HCT116 (cell line): Measurements from ENCODE around the gene TNFRSF6B.

Experiments
- POLR2A ChIP-seq: IDR thresholded peaks from 2 replicates; pipeline ENCODE4 v1.7.0; 2011; ENCODE audit warnings: borderline replicate concordance; ENCODE audit not compliant: insufficient read depth, insufficient read length; ENCODE audit errors: extremely low read depth
- POLR2AphosphoS5 ChIP-seq: IDR thresholded peaks from 2 replicates; pipeline ENCODE4 v1.6.1; 2011; ENCODE audit warnings: mild to moderate bottlenecking, low read depth, low read length, moderate library complexity
- TCF7L2 ChIP-seq: IDR thresholded peaks from 2 replicates; pipeline ENCODE4 v1.7.0; 2011; ENCODE audit warnings: borderline replicate concordance, inconsistent platforms; ENCODE audit not compliant: insufficient read depth, insufficient read length; ENCODE audit errors: extremely low read depth
- ZFX ChIP-seq: fragments of 450-650 bp; IDR thresholded peaks from 2 replicates; pipeline ENCODE4 v1.6.1; 2017
- TF ChIP-seq, protein P1 (sequence below): IDR thresholded peaks from 2 replicates; pipeline ENCODE4 v1.6.1; 2012
- TF ChIP-seq, protein P2 (sequence below), 3 experiments: fragments of 200-600 bp in 1 of 3; sonication (generic) in 1 of 3; IDR thresholded peaks in 2 of 3; conservative IDR thresholded peaks in 1 of 3; 2 replicates each; pipeline ENCODE4 v1.5.1; 2012 to 2017; ENCODE audit warnings: low read depth in 2 of 3, low read length in 2 of 3, antibody characterized with exemption in 1 of 3, borderline replicate concordance in 1 of 3, control low read depth in 1 of 3, mild to moderate bottlenecking in 1 of 3, mixed read lengths in 1 of 3, mixed run types in 1 of 3, moderate library complexity in 1 of 3; ENCODE audit not compliant: insufficient read depth in 1 of 3
- TF ChIP-seq, protein P3 (sequence below): IDR thresholded peaks from 2 replicates; pipeline ENCODE4 v1.6.1; 2012; ENCODE audit warnings: low read depth
- TF ChIP-seq, protein P4 (sequence below): IDR thresholded peaks from 2 replicates; pipeline ENCODE4 v1.6.1; 2012

DNA sequence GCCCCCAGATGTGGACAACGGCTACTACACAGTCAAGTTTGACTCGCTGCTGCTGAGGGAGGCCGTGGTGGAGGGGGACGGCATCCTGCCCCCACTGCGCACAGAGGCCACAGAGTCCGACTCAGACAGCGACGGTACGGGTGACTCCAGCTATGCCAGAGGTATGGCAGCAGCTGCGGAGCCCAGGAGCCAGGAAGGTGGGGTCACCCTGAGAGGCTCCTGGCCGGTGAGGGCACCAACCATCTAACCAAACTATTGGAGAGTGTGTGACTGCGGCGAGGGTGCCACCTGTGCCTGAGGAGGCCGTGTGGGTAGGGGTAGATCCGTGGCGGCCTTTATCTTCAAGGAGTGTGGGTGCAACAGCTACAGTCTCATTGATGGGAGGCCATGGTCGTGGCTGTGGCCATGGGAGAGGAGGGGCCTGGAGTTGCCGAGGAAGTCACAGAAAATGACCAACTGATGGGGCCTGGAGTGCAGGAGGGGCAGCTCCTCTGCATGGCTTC is 37.2 kb downstream of the TNFRSF6B start:
- TF ChIP-seq, protein P1, sequence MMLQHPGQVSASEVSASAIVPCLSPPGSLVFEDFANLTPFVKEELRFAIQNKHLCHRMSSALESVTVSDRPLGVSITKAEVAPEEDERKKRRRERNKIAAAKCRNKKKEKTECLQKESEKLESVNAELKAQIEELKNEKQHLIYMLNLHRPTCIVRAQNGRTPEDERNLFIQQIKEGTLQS: no peak
- TF ChIP-seq TCF7L2: no peak
- TF ChIP-seq, protein P2, sequence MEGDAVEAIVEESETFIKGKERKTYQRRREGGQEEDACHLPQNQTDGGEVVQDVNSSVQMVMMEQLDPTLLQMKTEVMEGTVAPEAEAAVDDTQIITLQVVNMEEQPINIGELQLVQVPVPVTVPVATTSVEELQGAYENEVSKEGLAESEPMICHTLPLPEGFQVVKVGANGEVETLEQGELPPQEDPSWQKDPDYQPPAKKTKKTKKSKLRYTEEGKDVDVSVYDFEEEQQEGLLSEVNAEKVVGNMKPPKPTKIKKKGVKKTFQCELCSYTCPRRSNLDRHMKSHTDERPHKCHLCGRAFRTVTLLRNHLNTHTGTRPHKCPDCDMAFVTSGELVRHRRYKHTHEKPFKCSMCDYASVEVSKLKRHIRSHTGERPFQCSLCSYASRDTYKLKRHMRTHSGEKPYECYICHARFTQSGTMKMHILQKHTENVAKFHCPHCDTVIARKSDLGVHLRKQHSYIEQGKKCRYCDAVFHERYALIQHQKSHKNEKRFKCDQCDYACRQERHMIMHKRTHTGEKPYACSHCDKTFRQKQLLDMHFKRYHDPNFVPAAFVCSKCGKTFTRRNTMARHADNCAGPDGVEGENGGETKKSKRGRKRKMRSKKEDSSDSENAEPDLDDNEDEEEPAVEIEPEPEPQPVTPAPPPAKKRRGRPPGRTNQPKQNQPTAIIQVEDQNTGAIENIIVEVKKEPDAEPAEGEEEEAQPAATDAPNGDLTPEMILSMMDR (IDR thresholded peaks at IDR 0.05 in 2 of 3, conservative IDR thresholded peaks at IDR 0.05 in 1 of 3; ENCODE audit: borderline replicate concordance in 1 of 3, insufficient read depth in 1 of 3, low read depth in 2 of 3, low read length in 2 of 3): no peak
- TF ChIP-seq ZFX: no peak
- TF ChIP-seq, protein P3, sequence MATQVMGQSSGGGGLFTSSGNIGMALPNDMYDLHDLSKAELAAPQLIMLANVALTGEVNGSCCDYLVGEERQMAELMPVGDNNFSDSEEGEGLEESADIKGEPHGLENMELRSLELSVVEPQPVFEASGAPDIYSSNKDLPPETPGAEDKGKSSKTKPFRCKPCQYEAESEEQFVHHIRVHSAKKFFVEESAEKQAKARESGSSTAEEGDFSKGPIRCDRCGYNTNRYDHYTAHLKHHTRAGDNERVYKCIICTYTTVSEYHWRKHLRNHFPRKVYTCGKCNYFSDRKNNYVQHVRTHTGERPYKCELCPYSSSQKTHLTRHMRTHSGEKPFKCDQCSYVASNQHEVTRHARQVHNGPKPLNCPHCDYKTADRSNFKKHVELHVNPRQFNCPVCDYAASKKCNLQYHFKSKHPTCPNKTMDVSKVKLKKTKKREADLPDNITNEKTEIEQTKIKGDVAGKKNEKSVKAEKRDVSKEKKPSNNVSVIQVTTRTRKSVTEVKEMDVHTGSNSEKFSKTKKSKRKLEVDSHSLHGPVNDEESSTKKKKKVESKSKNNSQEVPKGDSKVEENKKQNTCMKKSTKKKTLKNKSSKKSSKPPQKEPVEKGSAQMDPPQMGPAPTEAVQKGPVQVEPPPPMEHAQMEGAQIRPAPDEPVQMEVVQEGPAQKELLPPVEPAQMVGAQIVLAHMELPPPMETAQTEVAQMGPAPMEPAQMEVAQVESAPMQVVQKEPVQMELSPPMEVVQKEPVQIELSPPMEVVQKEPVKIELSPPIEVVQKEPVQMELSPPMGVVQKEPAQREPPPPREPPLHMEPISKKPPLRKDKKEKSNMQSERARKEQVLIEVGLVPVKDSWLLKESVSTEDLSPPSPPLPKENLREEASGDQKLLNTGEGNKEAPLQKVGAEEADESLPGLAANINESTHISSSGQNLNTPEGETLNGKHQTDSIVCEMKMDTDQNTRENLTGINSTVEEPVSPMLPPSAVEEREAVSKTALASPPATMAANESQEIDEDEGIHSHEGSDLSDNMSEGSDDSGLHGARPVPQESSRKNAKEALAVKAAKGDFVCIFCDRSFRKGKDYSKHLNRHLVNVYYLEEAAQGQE: no peak
- TF ChIP-seq POLR2AphosphoS5: no peak
- TF ChIP-seq, protein P4, sequence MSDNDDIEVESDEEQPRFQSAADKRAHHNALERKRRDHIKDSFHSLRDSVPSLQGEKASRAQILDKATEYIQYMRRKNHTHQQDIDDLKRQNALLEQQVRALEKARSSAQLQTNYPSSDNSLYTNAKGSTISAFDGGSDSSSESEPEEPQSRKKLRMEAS: no peak
- no peak for TF ChIP-seq POLR2A
